Kidney glomerular epithelial cell (primary cell): ENCODE results near the gene HPSE.

Experiments
- DNase-seq: peaks from one replicate; lab custom pipeline; 2025; lab: John Stamatoyannopoulos, UW

The HPSE gene

DNA sequence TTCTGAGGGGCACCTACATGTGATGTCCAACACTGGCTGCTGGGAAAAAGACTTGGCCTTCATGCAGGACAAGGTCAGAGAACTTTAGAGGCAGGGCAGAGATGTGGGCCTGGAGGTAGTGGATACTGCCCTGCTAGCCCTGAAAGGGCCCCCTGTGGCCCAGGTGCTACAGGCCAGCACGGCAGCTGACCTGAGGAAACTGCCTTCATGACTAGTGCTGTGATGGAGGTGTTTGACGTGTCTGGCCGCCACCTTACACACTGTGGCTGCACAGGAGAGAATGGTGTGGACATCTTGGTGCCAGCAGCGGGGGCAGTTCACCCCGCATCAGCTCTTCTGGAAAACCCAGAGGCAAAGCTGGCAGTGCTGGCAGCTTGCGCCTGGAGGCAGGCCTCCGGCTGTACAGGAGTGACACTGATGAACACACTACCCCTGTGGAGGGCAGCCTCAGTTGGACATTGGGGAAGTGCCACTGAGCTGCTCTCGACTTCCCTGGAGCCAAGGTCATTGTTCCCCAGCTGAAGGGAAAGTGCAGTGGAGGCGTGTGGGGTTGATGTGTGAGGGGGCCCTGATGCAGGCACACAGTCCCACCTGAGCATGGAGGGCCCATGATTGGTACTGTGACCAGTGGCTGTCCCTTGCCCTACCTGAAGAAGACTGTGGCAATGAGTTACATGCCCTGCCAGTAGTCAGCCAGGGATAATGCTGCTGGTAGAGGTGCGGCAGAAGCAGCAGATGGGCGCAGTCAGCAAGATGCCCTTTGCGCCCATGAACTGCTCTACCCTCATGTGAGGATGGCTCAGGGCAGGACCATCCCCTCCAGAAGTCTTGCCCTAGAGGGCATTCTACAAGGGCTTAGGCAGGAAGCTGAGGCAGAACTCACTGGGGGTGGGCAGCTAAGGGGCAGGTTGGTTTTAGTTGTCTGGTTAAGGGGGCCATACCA is 87.0 kb downstream of the HPSE start:
- DNase-seq = no peak
